B cell (primary cell): ENCODE data around the gene ZIC5. TPM values are rescaled to one million over a fixed set of nuclear protein-coding genes. Genes with fewer than 3 reads are reported as not detected.

Source experiments
- ATAC-seq: fragments of 200-7000 bp; cut with Tn5 transposase; one replicate; pipeline ENCODE4 v1.10.0; 2021; ENCODE audit warnings: low read depth, mild to moderate bottlenecking, moderate number of reproducible peaks, moderate library complexity
- CTCF ChIA-PET: fragments of 350-600 bp; sonication (Branson Sonifier 250); formaldehyde crosslinking; loops from one replicate; lab custom pipeline; 2021; ENCODE audit warnings: antibody characterized with exemption, inconsistent platforms; lab: Charles Lee
- POLR2A ChIA-PET: fragments of 350-600 bp; sonication (Branson Sonifier 250); formaldehyde crosslinking; loops from one replicate; lab custom pipeline; 2021; ENCODE audit warnings: antibody characterized with exemption; lab: Charles Lee
- DNase-seq: peaks from one replicate; pipeline ENCODE4 v3.0.0; 2013
- H2AFZ ChIP-seq: 2 replicates; pipeline ENCODE4 v1.6.1; 2012; ENCODE audit warnings: mild to moderate bottlenecking, low read depth, low read length; ENCODE audit not compliant: insufficient read depth, poor library complexity, severe bottlenecking
- H3K27ac ChIP-seq, 2 donors: 1 replicate in 1 of 2; 2 replicates in 1 of 2; pipeline ENCODE4 v1.5.1; 2012 to 2013; ENCODE audit warnings: low read length in 2 of 2, mild to moderate bottlenecking in 2 of 2, moderate library complexity in 1 of 2
- H3K27me3 ChIP-seq, 4 experiments: fragments of 200-600 bp in 1 of 4; sonication (generic) in 1 of 4; replicated peaks in 1 of 4; 1 replicate in 2 of 4; 2 replicates in 2 of 4; pipeline versions ENCODE4 v1.6.1 to v1.7.0; 2013 to 2016; ENCODE audit warnings: low read length in 3 of 4, mild to moderate bottlenecking in 2 of 4, mixed read lengths in 1 of 4, moderate library complexity in 1 of 4; ENCODE audit not compliant: insufficient read depth in 4 of 4, control insufficient read depth in 3 of 4; ENCODE audit errors: control extremely low read depth in 1 of 4
- H3K36me3 ChIP-seq, 2 experiments: replicated peaks in 1 of 2; 1 replicate in 1 of 2; 2 replicates in 1 of 2; pipeline versions ENCODE4 v1.6.1 to v1.7.1; 2013; ENCODE audit warnings: low read length in 1 of 2; ENCODE audit not compliant: insufficient read depth in 2 of 2, control insufficient read depth in 1 of 2; ENCODE audit errors: control extremely low read depth in 1 of 2, extremely low read depth in 1 of 2
- H3K4me1 ChIP-seq, 2 donors: fragments of 200-600 bp in 1 of 2; sonication (generic) in 1 of 2; 1 replicate in 1 of 2; 2 replicates in 1 of 2; pipeline versions ENCODE4 v1.5.1 to v1.6.1; 2013 to 2017; ENCODE audit warnings: low read length in 2 of 2; ENCODE audit not compliant: control insufficient read depth in 2 of 2, insufficient read depth in 2 of 2
- H3K4me2 ChIP-seq: replicated peaks from 2 replicates; pipeline ENCODE3; 2012; ENCODE audit warnings: mild to moderate bottlenecking, low read depth, low read length; ENCODE audit not compliant: poor library complexity, severe bottlenecking
- H3K4me3 ChIP-seq, 5 experiments: fragments of 200-600 bp in 1 of 5; sonication (generic) in 1 of 5; 1 replicate in 3 of 5; 2 replicates in 2 of 5; pipeline versions ENCODE4 v1.5.1 to v1.7.0; 2011 to 2016; ENCODE audit warnings: low read length in 4 of 5, mild to moderate bottlenecking in 4 of 5, low read depth in 2 of 5, control low read depth in 1 of 5, moderate library complexity in 1 of 5; ENCODE audit not compliant: insufficient read depth in 1 of 5; ENCODE audit errors: control extremely low read depth in 1 of 5, extremely low read depth in 1 of 5
- H3K79me2 ChIP-seq: fragments of 200-600 bp; sonication (generic); one replicate; pipeline ENCODE4 v1.6.0; 2016; ENCODE audit warnings: low read length; ENCODE audit not compliant: control insufficient read depth, insufficient read depth
- H3K9ac ChIP-seq: fragments of 200-600 bp; sonication (generic); 2 replicates; pipeline ENCODE4 v1.6.1; 2017; ENCODE audit warnings: mild to moderate bottlenecking, low read length, moderate library complexity
- H3K9me3 ChIP-seq, 3 donors: one replicate each; pipeline versions ENCODE4 v1.6.1 to v1.7.1; 2013; ENCODE audit warnings: low read length in 2 of 3; ENCODE audit not compliant: control insufficient read depth in 2 of 3, insufficient read depth in 1 of 3; ENCODE audit errors: control extremely low read depth in 1 of 3
- H4K20me1 ChIP-seq: 2 replicates; pipeline ENCODE4 v1.6.0; 2012; ENCODE audit warnings: mild to moderate bottlenecking, low read length; ENCODE audit not compliant: insufficient read depth, control insufficient read depth, poor library complexity, severe bottlenecking
- H3K27ac Mint-ChIP-seq: one replicate; pipeline ENCODE4 v1.8.0; 2021; ENCODE audit warnings: mixed read lengths
- H3K27me3 Mint-ChIP-seq: one replicate; pipeline ENCODE4 v1.8.0; 2021; ENCODE audit warnings: mixed read lengths
- H3K4me1 Mint-ChIP-seq: one replicate; pipeline ENCODE4 v1.8.0; 2021; ENCODE audit warnings: mixed read lengths
- H3K4me3 Mint-ChIP-seq: one replicate; pipeline ENCODE4 v1.8.0; 2021; ENCODE audit warnings: mixed read lengths
- H3K9me3 Mint-ChIP-seq: one replicate; pipeline ENCODE4 v1.8.0; 2022; ENCODE audit warnings: mixed read lengths; ENCODE audit not compliant: insufficient read depth
- CTCF ChIP-seq: fragments of 200-600 bp; IDR thresholded peaks from one replicate; pipeline ENCODE4 v1.8.0; 2022; ENCODE audit warnings: antibody characterized with exemption, mild to moderate bottlenecking
- EZH2 ChIP-seq: IDR thresholded peaks from 2 replicates; pipeline ENCODE4 v1.6.1; 2012; ENCODE audit warnings: borderline replicate concordance, low read depth, mild to moderate bottlenecking, moderate library complexity, low read length; ENCODE audit not compliant: insufficient read depth, poor library complexity, severe bottlenecking
- WGBS: methylation state at CpG from one replicate; pipeline ENCODE4 v1.1.5; 2013; ENCODE audit warnings: missing lambda C conversion rate; ENCODE audit not compliant: insufficient coverage; 5-methylcytosine and 5-hydroxymethylcytosine counted together
- intact Hi-C: fragments of 100-400 bp; cut with micrococcal nuclease; formaldehyde crosslinking; loops from one replicate; pipeline ENCODE4 v1.10.0; 2022
- polyA plus RNA-seq: library from polyadenylated mRNA; depleted of rRNA; stranded (reverse); fragments of >200 nt; gene quantifications from 2 replicates; pipeline ENCODE4 v1.2.3, GENCODE V29; 2012
- total RNA-seq, 2 donors: library from RNA; stranded (reverse); fragments of 120-200 nt in 1 of 2; gene quantifications; 1 replicate in 1 of 2; 2 replicates in 1 of 2; pipeline versions ENCODE4 v1.2.3 to v1.2.4, GENCODE V29; 2013 to 2022

Gene ZIC5
- total and polyA plus RNA-seq, 2 donors (not counting 1 experiment from before 2014, with no cell fraction given) = not detected

DNA sequence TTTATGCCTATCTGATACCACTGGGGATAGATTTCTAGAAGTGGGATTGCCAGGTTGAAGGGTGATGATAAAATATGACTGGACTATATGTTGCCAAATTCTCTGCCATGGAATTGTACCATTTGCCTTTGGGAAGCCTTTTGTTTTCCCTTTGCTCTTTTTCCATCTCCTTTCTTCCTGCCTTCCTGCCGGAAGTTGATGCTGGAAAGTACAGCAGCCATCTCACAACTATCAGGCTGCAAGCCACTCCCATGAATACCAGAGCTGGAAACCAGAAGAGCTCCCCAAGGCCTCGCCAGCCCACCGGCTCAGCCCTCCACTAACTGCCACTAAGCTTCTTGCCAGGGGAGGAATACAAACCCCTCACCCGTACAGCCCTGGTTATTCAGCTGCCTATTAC is 29.7 kb downstream of the ZIC5 start:
- H3K4me2 ChIP-seq = no peak overlapping the region
- ChIA-PET CTCF (no interaction called here), POLR2A (no interaction called here)
- peaks cover 0 to 14% (median 3%) of the 10 kb centered on the region in 4 experiments for H3K27me3 ChIP-seq
- TF ChIP-seq EZH2 (no peak), CTCF (no peak)
- no peaks in the 10 kb centered on the region for H3K4me1 Mint-ChIP-seq
- H3K4me3 Mint-ChIP-seq = no peak overlapping the region
- no peaks in the 10 kb centered on the region for H3K79me2 ChIP-seq
- H3K4me3 ChIP-seq = no peak overlapping the region
- no peaks in the 10 kb centered on the region for H3K4me1 ChIP-seq
- H3K9me3 Mint-ChIP-seq = no peaks in the 10 kb centered on the region
- H3K27me3 Mint-ChIP-seq = peaks cover 37% of the 10 kb centered on the region
- ATAC-seq (no peak), DNase-seq (no peak)
- no peaks in the 10 kb centered on the region for H3K36me3 ChIP-seq
- no peak overlapping the region for H3K9ac ChIP-seq
- peaks cover 0 to 9% (median 0%) of the 10 kb centered on the region in 3 donors for H3K9me3 ChIP-seq
- intact Hi-C loops = no loop called here
- H3K27ac ChIP-seq = no peak overlapping the region
- 95% methylated on average over 2 of the region's 4 CpGs for WGBS
- no peaks in the 10 kb centered on the region for H4K20me1 ChIP-seq
- no peak overlapping the region for H2AFZ ChIP-seq
- H3K27ac Mint-ChIP-seq = no peak overlapping the region

DNA sequence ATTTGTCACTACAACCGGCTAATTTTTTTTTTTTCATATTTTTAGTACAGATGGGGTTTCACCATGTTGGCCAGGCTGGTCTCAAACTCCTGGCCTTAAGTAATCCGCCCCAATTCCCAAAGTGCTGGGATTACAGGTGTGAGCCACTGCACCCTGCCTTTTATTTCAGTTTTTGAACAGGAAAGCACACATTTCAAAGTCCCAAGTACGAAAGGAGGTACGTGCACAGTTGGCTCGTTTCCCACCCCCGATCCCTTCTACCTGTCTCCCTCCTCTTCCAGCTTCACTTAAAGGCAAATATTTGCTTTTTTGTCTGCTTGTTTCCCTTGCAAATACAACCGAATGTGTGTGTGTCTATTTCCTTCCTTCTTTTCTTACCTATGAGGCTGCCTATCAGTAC is 30.5 kb downstream of the ZIC5 start:
- ATAC-seq (no peak), DNase-seq (no peak)
- TF ChIP-seq CTCF (no peak), EZH2 (no peak)
- H3K4me1 Mint-ChIP-seq = no peaks in the 10 kb centered on the region
- H3K27me3 Mint-ChIP-seq = peaks cover 36% of the 10 kb centered on the region
- H3K27ac Mint-ChIP-seq = no peak overlapping the region
- Histone ChIP-seq H4K20me1 (no peaks in the 10 kb centered on the region), H3K27me3 (peaks cover 0 to 8% (median 4%) of the 10 kb centered on the region in 4 experiments), H3K9ac (no peak overlapping the region), H2AFZ (no peak overlapping the region), H3K4me2 (no peak overlapping the region), H3K9me3 (peaks cover 0 to 9% (median 0%) of the 10 kb centered on the region in 3 donors), H3K36me3 (no peaks in the 10 kb centered on the region), H3K4me3 (no peak overlapping the region), H3K79me2 (no peaks in the 10 kb centered on the region), H3K4me1 (no peaks in the 10 kb centered on the region), H3K27ac (no peak overlapping the region)
- ChIA-PET POLR2A (no interaction called here), CTCF (no interaction called here)
- no peak overlapping the region for H3K4me3 Mint-ChIP-seq
- WGBS = 97% methylated on average over 3 of the region's 7 CpGs
- intact Hi-C loops = no loop called here
- no peaks in the 10 kb centered on the region for H3K9me3 Mint-ChIP-seq
